ENCODE results near the gene JADE1. TPM values are rescaled to one million over a fixed set of nuclear protein-coding genes. Genes with fewer than 3 reads are reported as not detected.

JADE1 gene
- total and polyA plus RNA-seq, 2 of the 4 experiments (the other 2 are of a cell fraction) = 13.8 to 32.6 TPM

DNA sequence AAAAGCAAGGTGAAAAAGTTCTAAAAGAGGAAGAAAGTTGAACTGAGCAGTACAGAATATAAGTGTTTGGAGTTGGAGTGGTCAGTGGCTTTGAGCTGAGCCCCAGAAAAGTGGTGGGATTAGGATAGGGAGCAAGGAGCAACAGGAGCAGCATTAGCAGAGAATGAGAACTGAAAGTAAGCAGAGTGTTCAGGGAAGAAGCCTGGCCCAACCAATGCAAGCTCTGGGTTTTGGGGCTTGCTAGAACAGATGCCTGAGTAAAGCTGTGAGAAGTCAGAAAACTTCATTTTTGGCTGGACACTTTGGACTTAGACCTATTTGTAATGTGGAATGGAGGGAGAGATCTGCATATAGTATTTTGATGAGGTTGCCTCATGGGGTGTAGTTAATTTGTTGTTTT is 17.8 kb downstream of the JADE1 start:
- Histone ChIP-seq H3K4ac (ENCODE audit: low read depth, low read length) (0 out of 2 replicates have a peak overlapping the region, but pooled peaks have one; percentile 1), H2AFZ (replicated peaks; ENCODE audit: low read length, poor library complexity) (no peak overlapping the region), H3K9me3 (ENCODE audit: control insufficient read depth, insufficient read depth, low read length) (no peaks in the 10 kb centered on the region), H3K9ac (ENCODE audit: low read depth, low read length) (no peak overlapping the region), H4K91ac (ENCODE audit: insufficient read depth, low read depth, low read length) (0 out of 2 replicates have a peak overlapping the region, but pooled peaks have one; percentile 1), H3K14ac (replicated peaks; ENCODE audit: low read depth, low read length) (0 out of 2 replicates have a peak overlapping the region, but pooled peaks have one; percentile 5), H3K9me1 (ENCODE audit: insufficient read depth, low read length) (peaks cover 19% of the 10 kb centered on the region), H4K5ac (ENCODE audit: low read depth, low read length) (no peak overlapping the region; the same call in 1 of the 2 replicates), H3K27ac (ENCODE audit: insufficient read depth, low read length) (no peak overlapping the region), H3K27me3 (ENCODE audit: control insufficient read depth, insufficient read depth, low read length) (no peaks in the 10 kb centered on the region), H2BK5ac (ENCODE audit: low read depth, low read length, poor library complexity, severe bottlenecking) (peak overlapping the region; percentile 19), H3K56ac (ENCODE audit: extremely low read depth, insufficient read depth, low read length) (no peak overlapping the region), H2BK15ac (ENCODE audit: low read depth, low read length) (no peak overlapping the region; the same call in 2 of the 3 replicates), H2AK5ac (ENCODE audit: low read depth, low read length) (no peak overlapping the region), H2BK120ac (ENCODE audit: low read depth, low read length) (0 out of 2 replicates have a peak overlapping the region, but pooled peaks have one; percentile 6), H3K4me1 (ENCODE audit: control insufficient read depth, insufficient read depth, low read length) (peaks cover 24% of the 10 kb centered on the region), H3K4me2 (ENCODE audit: low read depth, low read length) (peak overlapping the region; percentile 78; the same call in 1 of the 2 replicates), H3K18ac (ENCODE audit: low read depth, low read length) (peak overlapping the region; percentile 13; the same call in 1 of the 2 replicates), H3K4me3 (ENCODE audit: insufficient read depth, low read depth, low read length) (no peak overlapping the region), H4K20me1 (ENCODE audit: insufficient read depth, low read length) (peaks cover 12% of the 10 kb centered on the region; the same call in 1 of the 2 replicates), H2AK9ac (replicated peaks; ENCODE audit: low read depth, low read length, poor library complexity) (no peak overlapping the region), H2BK20ac (ENCODE audit: low read depth, low read length) (0 out of 2 replicates have a peak overlapping the region, but pooled peaks have one; percentile 2), H3K36me3 (ENCODE audit: control insufficient read depth, insufficient read depth, low read length) (peaks cover 2% of the 10 kb centered on the region; the same call in 1 of the 2 replicates), H4K8ac (ENCODE audit: low read depth in 2 of 2, low read length in 2 of 2) (peak overlapping the region in 1 of 2 experiments; percentile 62; a peak in 1 of 4 replicates), H3K79me1 (ENCODE audit: low read depth in 1 of 2, low read length in 2 of 2) (peaks cover 48 to 65% of the 10 kb centered on the region in 2 experiments), H3K23ac (ENCODE audit: low read depth, low read length) (no peak overlapping the region)
- CTCF ChIA-PET = interaction anchor here (0.7 kb wide), 1 partner anchor 22 kb away, joined by 4 read pairs; no protein-coding TSS in a partner anchor
- BruUV-seq (replicated peaks) = no TSS peak
- no peak for DNase-seq
- in situ Hi-C loops (cut with MboI; ENCODE audit: low sequenced_read_pairs) = no loop called here
- ATAC-seq (ENCODE audit: low read depth) = peak; percentile 19; the same call in 1 of the 2 replicates
- dilution Hi-C loops (cut with HindIII; ENCODE audit: low sequenced_read_pairs, unreplicated experiment) = no loop called here
- POLR2A ChIA-PET (ENCODE audit: unreplicated experiment) = interaction anchor here (0.6 kb wide), 1 partner anchor 46 kb away, joined by 7 read pairs; no protein-coding TSS in a partner anchor
- TF ChIP-seq, protein P1, sequence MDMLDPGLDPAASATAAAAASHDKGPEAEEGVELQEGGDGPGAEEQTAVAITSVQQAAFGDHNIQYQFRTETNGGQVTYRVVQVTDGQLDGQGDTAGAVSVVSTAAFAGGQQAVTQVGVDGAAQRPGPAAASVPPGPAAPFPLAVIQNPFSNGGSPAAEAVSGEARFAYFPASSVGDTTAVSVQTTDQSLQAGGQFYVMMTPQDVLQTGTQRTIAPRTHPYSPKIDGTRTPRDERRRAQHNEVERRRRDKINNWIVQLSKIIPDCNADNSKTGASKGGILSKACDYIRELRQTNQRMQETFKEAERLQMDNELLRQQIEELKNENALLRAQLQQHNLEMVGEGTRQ (IDR thresholded peaks at IDR 0.05; ENCODE audit: low read depth, low read length) = no peak
- TF ChIP-seq POLR2A (IDR thresholded peaks at IDR 0.05; ENCODE audit: low read depth, low read length) = no peak
- TF ChIP-seq, protein P2, sequence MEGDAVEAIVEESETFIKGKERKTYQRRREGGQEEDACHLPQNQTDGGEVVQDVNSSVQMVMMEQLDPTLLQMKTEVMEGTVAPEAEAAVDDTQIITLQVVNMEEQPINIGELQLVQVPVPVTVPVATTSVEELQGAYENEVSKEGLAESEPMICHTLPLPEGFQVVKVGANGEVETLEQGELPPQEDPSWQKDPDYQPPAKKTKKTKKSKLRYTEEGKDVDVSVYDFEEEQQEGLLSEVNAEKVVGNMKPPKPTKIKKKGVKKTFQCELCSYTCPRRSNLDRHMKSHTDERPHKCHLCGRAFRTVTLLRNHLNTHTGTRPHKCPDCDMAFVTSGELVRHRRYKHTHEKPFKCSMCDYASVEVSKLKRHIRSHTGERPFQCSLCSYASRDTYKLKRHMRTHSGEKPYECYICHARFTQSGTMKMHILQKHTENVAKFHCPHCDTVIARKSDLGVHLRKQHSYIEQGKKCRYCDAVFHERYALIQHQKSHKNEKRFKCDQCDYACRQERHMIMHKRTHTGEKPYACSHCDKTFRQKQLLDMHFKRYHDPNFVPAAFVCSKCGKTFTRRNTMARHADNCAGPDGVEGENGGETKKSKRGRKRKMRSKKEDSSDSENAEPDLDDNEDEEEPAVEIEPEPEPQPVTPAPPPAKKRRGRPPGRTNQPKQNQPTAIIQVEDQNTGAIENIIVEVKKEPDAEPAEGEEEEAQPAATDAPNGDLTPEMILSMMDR (conservative IDR thresholded peaks at IDR 0.05; ENCODE audit: low read depth, low read length) = no peak
- no peak for TF ChIP-seq CHD1 (IDR thresholded peaks at IDR 0.05; ENCODE audit: low read depth, low read length)
- TF ChIP-seq RFX5 (IDR thresholded peaks at IDR 0.05; ENCODE audit: low read depth, low read length) = no peak
- no peak for TF ChIP-seq MAZ (IDR thresholded peaks at IDR 0.05; ENCODE audit: borderline replicate concordance, low read depth, low read length)
- no peak for TF ChIP-seq FOS (IDR thresholded peaks at IDR 0.05; ENCODE audit: low read depth, low read length)
- no peak for TF ChIP-seq CEBPB (IDR thresholded peaks at IDR 0.05; ENCODE audit: low read depth, low read length)
- no peak for TF ChIP-seq MAFK (IDR thresholded peaks at IDR 0.05; ENCODE audit: low read depth, low read length)
- no peak for TF ChIP-seq BHLHE40 (IDR thresholded peaks at IDR 0.05; ENCODE audit: low read depth, low read length)
- TF ChIP-seq SMC3 (IDR thresholded peaks at IDR 0.05; ENCODE audit: low read depth, low read length) = no peak
- TF ChIP-seq RCOR1 (IDR thresholded peaks at IDR 0.05; ENCODE audit: insufficient replicate concordance, low read length) = no peak
- no peak for TF ChIP-seq MXI1 (IDR thresholded peaks at IDR 0.05; ENCODE audit: borderline replicate concordance, low read depth, low read length)
- TF ChIP-seq, protein P3, sequence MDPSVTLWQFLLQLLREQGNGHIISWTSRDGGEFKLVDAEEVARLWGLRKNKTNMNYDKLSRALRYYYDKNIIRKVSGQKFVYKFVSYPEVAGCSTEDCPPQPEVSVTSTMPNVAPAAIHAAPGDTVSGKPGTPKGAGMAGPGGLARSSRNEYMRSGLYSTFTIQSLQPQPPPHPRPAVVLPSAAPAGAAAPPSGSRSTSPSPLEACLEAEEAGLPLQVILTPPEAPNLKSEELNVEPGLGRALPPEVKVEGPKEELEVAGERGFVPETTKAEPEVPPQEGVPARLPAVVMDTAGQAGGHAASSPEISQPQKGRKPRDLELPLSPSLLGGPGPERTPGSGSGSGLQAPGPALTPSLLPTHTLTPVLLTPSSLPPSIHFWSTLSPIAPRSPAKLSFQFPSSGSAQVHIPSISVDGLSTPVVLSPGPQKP (IDR thresholded peaks at IDR 0.05; ENCODE audit: borderline replicate concordance, low read depth, low read length) = no peak
- TF ChIP-seq RAD21 (IDR thresholded peaks at IDR 0.05; ENCODE audit: low read length) = no peak
- TF ChIP-seq NFE2L2 (IDR thresholded peaks at IDR 0.05; ENCODE audit: low read depth, low read length) = no peak
- intact Hi-C loops (cut with micrococcal nuclease) = no loop called here
